HG02678 (cell line): ENCODE data around the gene CDH4.

ENCODE experiments used
- ATAC-seq: cut with Tn5 transposase; IDR thresholded peaks from one replicate; pipeline ENCODE4 v1.9.1; 2021; ENCODE audit warnings: mild to moderate bottlenecking, moderate library complexity; ENCODE audit not compliant: unreplicated experiment

Gene CDH4

GRCh38 chr20:61354001-61354390, 101.9 kb downstream of the CDH4 start:
- no peak for ATAC-seq

GRCh38 chr20:61354501-61354900, 102.4 kb downstream of the CDH4 start:
- no peak for ATAC-seq

- ATAC-seq, result no peak
These were observed 102.9 kb downstream of the CDH4 start for GRCh38 chr20:61354901-61355495.

GRCh38 chr20:61355585-61355984, 103.5 kb downstream of the CDH4 start:
- no peak for ATAC-seq

- ATAC-seq, result no peak
These were observed 104.1 kb downstream of the CDH4 start for GRCh38 chr20:61356196-61356595.

GRCh38 chr20:61357119-61357518, 105.1 kb downstream of the CDH4 start:
- ATAC-seq, result no peak

- ATAC-seq, result no peak
These were observed 107.2 kb downstream of the CDH4 start for GRCh38 chr20:61359254-61359653.

GRCh38 chr20:61360296-61360695, 108.2 kb downstream of the CDH4 start:
- ATAC-seq, result no peak

- no peak for ATAC-seq
These were observed 108.9 kb downstream of the CDH4 start for GRCh38 chr20:61360940-61361339.

GRCh38 chr20:61361501-61361900, 109.4 kb downstream of the CDH4 start:
- ATAC-seq, result no peak

- ATAC-seq, result no peak
These were observed 112.1 kb downstream of the CDH4 start for GRCh38 chr20:61364147-61364546.

GRCh38 chr20:61366914-61367313, 114.9 kb downstream of the CDH4 start:
- no peak for ATAC-seq

- ATAC-seq, result no peak
These were observed 117.9 kb downstream of the CDH4 start for GRCh38 chr20:61369731-61370520.

- ATAC-seq, result no peak
These were observed 118.8 kb downstream of the CDH4 start for GRCh38 chr20:61370841-61371303.

- no peak for ATAC-seq
These were observed 119.6 kb downstream of the CDH4 start for GRCh38 chr20:61371501-61372136.

- ATAC-seq, result no peak
These were observed 120.3 kb downstream of the CDH4 start for GRCh38 chr20:61372137-61373054.

- no peak for ATAC-seq
These were observed 121.0 kb downstream of the CDH4 start for GRCh38 chr20:61373055-61373399.

GRCh38 chr20:61373956-61374545, 122.0 kb downstream of the CDH4 start:
- no peak for ATAC-seq

- ATAC-seq, result no peak
These were observed 124.6 kb downstream of the CDH4 start for GRCh38 chr20:61376541-61377240.
